ENCODE measurements around the gene SMIM23.

Gene SMIM23

DNA sequence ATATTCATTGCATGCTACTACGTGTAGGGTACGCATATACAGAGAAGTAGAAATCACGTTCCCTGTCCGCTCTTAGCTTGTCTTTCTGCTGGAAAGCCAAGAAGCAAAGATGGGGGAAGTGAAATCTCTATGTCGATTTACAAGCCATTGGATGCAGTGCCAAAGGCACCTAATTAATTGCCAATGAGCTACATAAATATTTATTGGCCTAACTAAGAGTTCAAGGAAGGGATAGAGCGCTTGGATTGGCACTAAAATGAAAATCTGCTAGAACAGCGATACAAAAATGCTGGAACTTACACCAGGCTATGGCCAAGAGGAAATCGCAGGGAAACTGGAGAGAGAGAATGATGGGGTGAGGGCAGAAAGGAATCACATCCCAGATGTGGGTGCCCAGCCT is 10.8 kb downstream of the SMIM23 start:
- H3K36me3 ChIP-seq (ENCODE audit: control insufficient read depth in 1 of 2, insufficient read depth in 2 of 2, low read depth in 1 of 2, low read length in 2 of 2) = no peaks in the 10 kb centered on the region
- no peaks in the 10 kb centered on the region for H3K4me1 ChIP-seq (ENCODE audit: control insufficient read depth, insufficient read depth, low read depth, low read length)
- no peaks in the 10 kb centered on the region for H3K9me3 ChIP-seq (ENCODE audit: control insufficient read depth, low read length)
- no peak overlapping the region for H3K18ac ChIP-seq (ENCODE audit: low read depth in 1 of 2, low read length in 2 of 2)
- no peak overlapping the region for H4K91ac ChIP-seq (ENCODE audit: low read length)
- H2AFZ ChIP-seq (ENCODE audit: low read depth, low read length) = no peak overlapping the region
- no peak overlapping the region for H2BK5ac ChIP-seq (ENCODE audit: low read depth, low read length, poor library complexity, severe bottlenecking)
- no peak overlapping the region for H3K9ac ChIP-seq (ENCODE audit: low read length)
- DNase-seq = no peak
- peaks cover 6 to 9% of the 10 kb centered on the region in 2 experiments for H3K27me3 ChIP-seq (ENCODE audit: control insufficient read depth in 1 of 2, insufficient read depth in 1 of 2, low read length in 2 of 2)
- H3K27ac ChIP-seq (ENCODE audit: low read length, poor library complexity, severe bottlenecking) = no peak overlapping the region
- no peak overlapping the region for H2AK5ac ChIP-seq (ENCODE audit: low read length, severe bottlenecking)
- H3K23ac ChIP-seq (ENCODE audit: low read length in 2 of 2) = no peak overlapping the region
- no peak overlapping the region for H3K14ac ChIP-seq (ENCODE audit: low read length in 2 of 2)
- H2BK120ac ChIP-seq (ENCODE audit: low read depth, low read length) = no peak overlapping the region
- H3K4me2 ChIP-seq (ENCODE audit: low read length, poor library complexity, severe bottlenecking) = no peak overlapping the region
- no peaks in the 10 kb centered on the region for H3K79me1 ChIP-seq (replicated peaks; ENCODE audit: low read length, poor library complexity, severe bottlenecking)
- WGBS = 93% methylated on average over 7 of the region's 8 CpGs
- H4K8ac ChIP-seq (ENCODE audit: low read length) = no peak overlapping the region
- H2BK15ac ChIP-seq (ENCODE audit: low read depth, poor library complexity, severe bottlenecking) = no peak overlapping the region
- no peak overlapping the region for H3K4ac ChIP-seq (ENCODE audit: low read depth in 1 of 2, low read length in 2 of 2)
- no peak overlapping the region for H2BK12ac ChIP-seq (ENCODE audit: low read length in 2 of 2)
- no peak overlapping the region for H3K4me3 ChIP-seq (ENCODE audit: insufficient read depth in 1 of 2, low read depth in 1 of 2, low read length in 2 of 2)

GRCh38 chr5:171797543-171797942 is 11.9 kb downstream of the SMIM23 start:
- Histone ChIP-seq H3K23ac (ENCODE audit: low read length in 2 of 2) (no peak overlapping the region), H2BK15ac (ENCODE audit: low read depth, poor library complexity, severe bottlenecking) (no peak overlapping the region)

GRCh38 chr5:171798418-171798817 is 12.8 kb downstream of the SMIM23 start:
- Histone ChIP-seq H2BK12ac (ENCODE audit: low read length in 2 of 2) (no peak overlapping the region), H2AK5ac (ENCODE audit: low read length, severe bottlenecking) (no peak overlapping the region), H3K27ac (ENCODE audit: low read length, poor library complexity, severe bottlenecking) (no peak overlapping the region), H4K8ac (ENCODE audit: low read length) (no peak overlapping the region), H4K91ac (ENCODE audit: low read length) (no peak overlapping the region), H3K4ac (ENCODE audit: low read depth in 1 of 2, low read length in 2 of 2) (no peak overlapping the region), H3K79me1 (replicated peaks; ENCODE audit: low read length, poor library complexity, severe bottlenecking) (no peaks in the 10 kb centered on the region), H3K23ac (ENCODE audit: low read length in 2 of 2) (no peak overlapping the region), H2BK15ac (ENCODE audit: low read depth, poor library complexity, severe bottlenecking) (no peak overlapping the region), H2BK120ac (ENCODE audit: low read depth, low read length) (no peak overlapping the region), H3K4me2 (ENCODE audit: low read length, poor library complexity, severe bottlenecking) (no peak overlapping the region), H3K4me3 (ENCODE audit: insufficient read depth in 1 of 2, low read depth in 1 of 2, low read length in 2 of 2) (no peak overlapping the region), H3K9ac (ENCODE audit: low read length) (no peak overlapping the region), H3K27me3 (ENCODE audit: control insufficient read depth in 1 of 2, insufficient read depth in 1 of 2, low read length in 2 of 2) (peaks cover 7 to 9% of the 10 kb centered on the region in 2 experiments), H3K9me3 (ENCODE audit: control insufficient read depth, low read length) (no peaks in the 10 kb centered on the region), H2BK5ac (ENCODE audit: low read depth, low read length, poor library complexity, severe bottlenecking) (no peak overlapping the region), H3K4me1 (ENCODE audit: control insufficient read depth, insufficient read depth, low read depth, low read length) (no peaks in the 10 kb centered on the region), H2AFZ (ENCODE audit: low read depth, low read length) (no peak overlapping the region), H3K18ac (ENCODE audit: low read depth in 1 of 2, low read length in 2 of 2) (no peak overlapping the region), H3K36me3 (ENCODE audit: control insufficient read depth in 1 of 2, insufficient read depth in 2 of 2, low read depth in 1 of 2, low read length in 2 of 2) (no peaks in the 10 kb centered on the region), H3K14ac (ENCODE audit: low read length in 2 of 2) (no peak overlapping the region)
- WGBS = 91% methylated on average over 8 of the region's 8 CpGs
- no peak for DNase-seq

More at GRCh38 chr5:171797543-171797942, 11.9 kb downstream of the SMIM23 start:
- Histone ChIP-seq H3K4me1 (ENCODE audit: control insufficient read depth, insufficient read depth, low read depth, low read length) (no peaks in the 10 kb centered on the region), H3K4ac (ENCODE audit: low read depth in 1 of 2, low read length in 2 of 2) (no peak overlapping the region), H4K8ac (ENCODE audit: low read length) (no peak overlapping the region), H3K27me3 (ENCODE audit: control insufficient read depth in 1 of 2, insufficient read depth in 1 of 2, low read length in 2 of 2) (peaks cover 6 to 9% of the 10 kb centered on the region in 2 experiments), H3K9ac (ENCODE audit: low read length) (no peak overlapping the region), H3K4me2 (ENCODE audit: low read length, poor library complexity, severe bottlenecking) (no peak overlapping the region), H3K4me3 (ENCODE audit: insufficient read depth in 1 of 2, low read depth in 1 of 2, low read length in 2 of 2) (no peak overlapping the region), H3K9me3 (ENCODE audit: control insufficient read depth, low read length) (no peaks in the 10 kb centered on the region), H4K91ac (ENCODE audit: low read length) (no peak overlapping the region), H3K18ac (ENCODE audit: low read depth in 1 of 2, low read length in 2 of 2) (no peak overlapping the region), H3K36me3 (ENCODE audit: control insufficient read depth in 1 of 2, insufficient read depth in 2 of 2, low read depth in 1 of 2, low read length in 2 of 2) (no peaks in the 10 kb centered on the region), H2BK5ac (ENCODE audit: low read depth, low read length, poor library complexity, severe bottlenecking) (no peak overlapping the region), H2BK120ac (ENCODE audit: low read depth, low read length) (no peak overlapping the region), H3K79me1 (replicated peaks; ENCODE audit: low read length, poor library complexity, severe bottlenecking) (no peaks in the 10 kb centered on the region), H3K27ac (ENCODE audit: low read length, poor library complexity, severe bottlenecking) (no peak overlapping the region), H3K14ac (ENCODE audit: low read length in 2 of 2) (no peak overlapping the region), H2AFZ (ENCODE audit: low read depth, low read length) (no peak overlapping the region), H2AK5ac (ENCODE audit: low read length, severe bottlenecking) (no peak overlapping the region), H2BK12ac (ENCODE audit: low read length in 2 of 2) (no peak overlapping the region)
- DNase-seq = no peak
- 89% methylated on average over 4 of the region's 5 CpGs for WGBS

DNA sequence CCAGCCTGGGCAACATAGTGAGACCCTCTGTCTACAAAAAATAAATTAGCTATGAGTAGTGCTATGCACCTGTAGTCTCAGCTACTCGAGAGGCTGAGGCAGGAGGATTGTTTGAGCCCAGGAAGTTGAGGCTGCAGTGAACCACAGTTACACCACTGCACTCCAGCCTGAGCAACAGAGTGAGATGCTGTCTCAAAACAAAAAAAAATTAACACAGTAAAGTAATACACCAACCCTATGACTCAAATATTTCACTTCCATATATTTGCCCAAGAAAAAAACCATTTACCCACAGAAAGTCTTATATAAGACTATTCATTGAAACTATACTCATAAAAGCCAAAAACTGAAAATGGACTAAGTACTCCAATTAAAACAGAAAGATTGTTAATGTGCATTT is 16.2 kb downstream of the SMIM23 start:
- Histone ChIP-seq H3K23ac (ENCODE audit: low read length in 2 of 2) (no peak overlapping the region), H3K4me3 (ENCODE audit: insufficient read depth in 1 of 2, low read depth in 1 of 2, low read length in 2 of 2) (no peak overlapping the region), H3K4me1 (ENCODE audit: control insufficient read depth, insufficient read depth, low read depth, low read length) (no peaks in the 10 kb centered on the region), H2BK12ac (ENCODE audit: low read length in 2 of 2) (no peak overlapping the region), H4K91ac (ENCODE audit: low read length) (no peak overlapping the region), H3K27ac (ENCODE audit: low read length, poor library complexity, severe bottlenecking) (no peak overlapping the region), H3K4me2 (ENCODE audit: low read length, poor library complexity, severe bottlenecking) (no peak overlapping the region), H3K79me1 (replicated peaks; ENCODE audit: low read length, poor library complexity, severe bottlenecking) (no peaks in the 10 kb centered on the region), H3K18ac (ENCODE audit: low read depth in 1 of 2, low read length in 2 of 2) (no peak overlapping the region), H3K9me3 (ENCODE audit: control insufficient read depth, low read length) (no peaks in the 10 kb centered on the region), H2BK120ac (ENCODE audit: low read depth, low read length) (no peak overlapping the region), H2AFZ (ENCODE audit: low read depth, low read length) (no peak overlapping the region), H3K36me3 (ENCODE audit: control insufficient read depth in 1 of 2, insufficient read depth in 2 of 2, low read depth in 1 of 2, low read length in 2 of 2) (no peaks in the 10 kb centered on the region), H3K4ac (ENCODE audit: low read depth in 1 of 2, low read length in 2 of 2) (no peak overlapping the region), H3K14ac (ENCODE audit: low read length in 2 of 2) (no peak overlapping the region), H2AK5ac (ENCODE audit: low read length, severe bottlenecking) (no peak overlapping the region), H4K8ac (ENCODE audit: low read length) (no peak overlapping the region), H3K9ac (ENCODE audit: low read length) (no peak overlapping the region), H2BK15ac (ENCODE audit: low read depth, poor library complexity, severe bottlenecking) (no peak overlapping the region), H2BK5ac (ENCODE audit: low read depth, low read length, poor library complexity, severe bottlenecking) (no peak overlapping the region), H3K27me3 (ENCODE audit: control insufficient read depth in 1 of 2, insufficient read depth in 1 of 2, low read length in 2 of 2) (peaks cover 21% of the 10 kb centered on the region in 2 experiments)
- no peak for DNase-seq
- WGBS = 64% methylated on average over 1 of the region's 1 CpG
